NK-92 (cell line): Measurements from ENCODE around the gene CCDC28B.

ENCODE experiments used
- DNase-seq: peaks from one replicate; lab custom pipeline; 2025; ENCODE audit not compliant: unreplicated experiment; lab: John Stamatoyannopoulos, UW

CCDC28B gene

GRCh38 chr1:32220746-32221580 is 20.6 kb downstream of the CCDC28B start:
- DNase-seq: no peak

- DNase-seq: no peak
Observed at GRCh38 chr1:32221581-32221979, 21.2 kb downstream of the CCDC28B start.

- no peak for DNase-seq
Observed at GRCh38 chr1:32221980-32222755, 21.8 kb downstream of the CCDC28B start, which contains the start of the genes EIF3I and TMEM234. Gene EIF3I (plus strand): TSS chr1:32222407. CDS start chr1:32222442, 35 bp downstream. Gene TMEM234 (minus strand): TSS chr1:32222353. CDS start chr1:32222322, 31 bp downstream.

- no peak for DNase-seq
Observed at GRCh38 chr1:32223683-32224082, 23.3 kb downstream of the CCDC28B start.

- no peak for DNase-seq
Observed at GRCh38 chr1:32224285-32224684, 23.9 kb downstream of the CCDC28B start.

- no peak for DNase-seq
Observed at GRCh38 chr1:32228771-32229170, 28.4 kb downstream of the CCDC28B start.

- DNase-seq: no peak
Observed at GRCh38 chr1:32231843-32232432, 31.5 kb downstream of the CCDC28B start.

- no peak for DNase-seq
Observed at GRCh38 chr1:32232558-32233304, 32.3 kb downstream of the CCDC28B start.

- no peak for DNase-seq
Observed at GRCh38 chr1:32234792-32235191, 34.4 kb downstream of the CCDC28B start.

- DNase-seq: no peak
Observed at GRCh38 chr1:32239337-32239736, 38.9 kb downstream of the CCDC28B start.

GRCh38 chr1:32239790-32240139 is 39.4 kb downstream of the CCDC28B start:
- DNase-seq: no peak

GRCh38 chr1:32240140-32240951 is 40.0 kb downstream of the CCDC28B start:
- no peak for DNase-seq

- no peak for DNase-seq
Observed at GRCh38 chr1:32241001-32241763, 40.8 kb downstream of the CCDC28B start.

- no peak for DNase-seq
Observed at GRCh38 chr1:32242341-32242851, 42.0 kb downstream of the CCDC28B start.

- DNase-seq: no peak
Observed at GRCh38 chr1:32246888-32247273, 46.5 kb downstream of the CCDC28B start, which contains the start of gene FAM167B. Gene FAM167B (plus strand): TSS chr1:32247222. CDS start chr1:32247422, 200 bp downstream.

GRCh38 chr1:32247452-32247851 is 47.1 kb downstream of the CCDC28B start:
- no peak for DNase-seq

- DNase-seq: no peak
Observed at GRCh38 chr1:32247983-32248889, 47.8 kb downstream of the CCDC28B start.
